Astrocyte of the spinal cord (primary cell): ENCODE data around the gene ATP9A.
A peak's percentile ranks its signal among the peaks of the same experiment; 100 is the strongest.

Experiments
- DNase-seq: peaks from one replicate; pipeline ENCODE4 v3.0.0; 2011; ENCODE audit warnings: low read depth, low spot score
- H3K4me3 ChIP-seq: 2 replicates; pipeline ENCODE4 v1.5.1; 2011; ENCODE audit warnings: low read depth, mild to moderate bottlenecking, low read length, moderate library complexity
- in situ Hi-C: cut with HindIII; loops from 2 replicates; pipeline ENCODE4 v1.10.0; 2017; ENCODE audit warnings: low sequenced_read_pairs
- TF ChIP-seq, protein P1 (sequence below): IDR thresholded peaks from 2 replicates; pipeline ENCODE4 v1.5.1; 2012; ENCODE audit warnings: low read depth, mild to moderate bottlenecking, low read length, inconsistent platforms

ATP9A gene

DNA sequence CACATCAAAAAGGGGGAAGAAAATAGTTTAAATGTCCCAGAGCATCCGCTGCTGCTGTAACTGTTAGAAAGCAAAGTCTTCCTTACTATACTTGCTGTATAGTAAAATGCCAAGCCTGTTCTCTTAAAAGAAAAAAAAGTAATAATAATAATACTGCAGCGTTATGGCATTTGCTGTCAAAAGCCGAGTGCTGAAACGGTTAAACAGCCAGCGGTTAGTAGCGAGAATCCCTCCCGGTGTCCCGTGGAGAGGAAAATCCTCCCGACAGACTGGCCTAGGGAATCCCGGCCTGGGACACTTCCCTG is 206.2 kb downstream of the ATP9A start:
- TF ChIP-seq, protein P1, sequence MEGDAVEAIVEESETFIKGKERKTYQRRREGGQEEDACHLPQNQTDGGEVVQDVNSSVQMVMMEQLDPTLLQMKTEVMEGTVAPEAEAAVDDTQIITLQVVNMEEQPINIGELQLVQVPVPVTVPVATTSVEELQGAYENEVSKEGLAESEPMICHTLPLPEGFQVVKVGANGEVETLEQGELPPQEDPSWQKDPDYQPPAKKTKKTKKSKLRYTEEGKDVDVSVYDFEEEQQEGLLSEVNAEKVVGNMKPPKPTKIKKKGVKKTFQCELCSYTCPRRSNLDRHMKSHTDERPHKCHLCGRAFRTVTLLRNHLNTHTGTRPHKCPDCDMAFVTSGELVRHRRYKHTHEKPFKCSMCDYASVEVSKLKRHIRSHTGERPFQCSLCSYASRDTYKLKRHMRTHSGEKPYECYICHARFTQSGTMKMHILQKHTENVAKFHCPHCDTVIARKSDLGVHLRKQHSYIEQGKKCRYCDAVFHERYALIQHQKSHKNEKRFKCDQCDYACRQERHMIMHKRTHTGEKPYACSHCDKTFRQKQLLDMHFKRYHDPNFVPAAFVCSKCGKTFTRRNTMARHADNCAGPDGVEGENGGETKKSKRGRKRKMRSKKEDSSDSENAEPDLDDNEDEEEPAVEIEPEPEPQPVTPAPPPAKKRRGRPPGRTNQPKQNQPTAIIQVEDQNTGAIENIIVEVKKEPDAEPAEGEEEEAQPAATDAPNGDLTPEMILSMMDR: no peak
- DNase-seq: peak; percentile 59
- H3K4me3 ChIP-seq: peak overlapping the region; percentile 67
- in situ Hi-C loops: no loop called here

DNA sequence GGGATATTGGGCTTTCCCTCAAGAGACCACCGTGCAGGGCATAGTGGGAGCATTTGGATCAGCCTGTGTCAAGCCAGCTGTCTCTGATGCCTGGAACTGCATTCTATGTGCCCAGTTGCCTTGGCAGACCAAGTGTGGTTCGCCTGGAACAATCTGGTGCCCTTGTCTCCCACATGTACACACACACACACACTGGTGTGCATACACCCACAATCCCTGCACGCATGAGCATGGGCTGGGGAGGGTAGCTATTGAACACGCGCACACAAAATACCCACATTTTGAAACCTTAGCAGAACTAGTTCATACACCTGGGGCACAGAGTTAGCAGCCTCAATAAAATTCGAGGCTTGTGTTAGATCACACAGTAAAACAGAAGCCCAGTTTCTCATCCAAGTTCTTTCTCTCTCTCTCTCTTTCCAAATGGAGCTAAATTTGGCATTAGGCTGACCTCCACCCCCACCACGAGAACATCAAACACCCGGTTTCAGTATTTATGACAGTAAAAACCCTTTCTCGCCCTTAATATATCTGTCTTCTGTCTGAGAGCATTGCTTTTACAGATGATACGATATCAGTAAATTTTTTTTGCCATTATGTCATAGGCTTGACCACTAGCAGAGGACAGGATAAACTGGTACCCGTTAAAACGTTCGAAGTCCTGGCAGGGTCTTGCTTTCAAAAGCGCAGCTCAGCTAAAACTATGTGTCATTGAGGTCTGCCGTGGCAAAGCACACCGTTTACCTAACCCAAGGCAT is 207.5 kb downstream of the ATP9A start:
- peak overlapping the region; percentile 67 for H3K4me3 ChIP-seq
- TF ChIP-seq, protein P1: no peak
- no peak for DNase-seq
- in situ Hi-C loops: no loop called here

DNA sequence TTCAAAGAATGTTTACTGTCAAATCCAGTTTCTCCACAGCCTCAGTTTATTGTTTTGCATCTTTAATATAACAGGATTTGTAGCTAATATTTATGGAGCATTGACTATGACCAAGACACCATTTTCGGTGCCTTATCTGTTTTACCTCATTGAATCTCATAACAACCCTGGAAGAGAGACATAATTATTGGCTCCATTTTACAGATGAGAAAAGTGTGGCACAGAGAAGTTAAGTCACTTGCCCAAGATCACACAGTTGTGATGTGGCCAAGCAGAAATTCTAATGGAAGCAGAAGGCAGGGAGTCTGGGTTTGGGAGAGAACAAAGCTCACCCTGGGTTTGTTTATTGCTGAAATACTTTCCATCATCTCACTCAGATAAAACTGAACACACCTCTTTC is 208.1 kb downstream of the ATP9A start:
- in situ Hi-C loops: no loop called here
- no peak for DNase-seq
- H3K4me3 ChIP-seq: no peak overlapping the region
- TF ChIP-seq, protein P1: no peak

DNA sequence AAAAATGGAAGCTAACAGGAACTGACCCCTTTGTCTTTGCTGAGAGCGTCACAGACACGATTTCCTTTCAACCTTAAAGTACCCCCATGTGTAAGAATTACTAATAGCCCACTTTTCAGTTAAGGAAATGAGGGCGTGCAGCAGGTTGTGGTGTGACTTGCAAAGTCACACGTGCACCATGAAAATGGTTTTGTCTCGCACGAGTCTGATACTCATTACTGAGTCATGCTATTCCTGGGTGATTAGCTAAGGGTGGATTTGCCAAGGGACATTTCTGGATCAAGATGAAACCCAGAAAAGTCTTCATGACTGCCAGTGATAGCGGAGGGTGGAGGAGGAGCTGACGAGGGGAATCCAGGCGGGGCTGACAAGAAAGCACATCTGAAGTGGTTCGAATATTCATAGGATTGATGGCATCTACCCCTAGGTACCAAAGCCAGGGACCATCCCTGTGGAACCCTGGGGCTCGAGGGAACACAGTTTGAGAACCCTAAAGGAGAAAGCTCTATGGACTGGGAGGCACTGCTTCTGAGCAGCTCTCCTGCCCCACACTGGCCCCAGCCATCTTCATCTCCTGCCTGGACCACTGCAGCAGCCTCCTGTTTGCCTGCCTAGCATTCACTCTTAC is 213.5 kb downstream of the ATP9A start:
- in situ Hi-C loops: no loop called here
- TF ChIP-seq, protein P1: no peak
- H3K4me3 ChIP-seq: no peak overlapping the region
- DNase-seq: peak; percentile 62

DNA sequence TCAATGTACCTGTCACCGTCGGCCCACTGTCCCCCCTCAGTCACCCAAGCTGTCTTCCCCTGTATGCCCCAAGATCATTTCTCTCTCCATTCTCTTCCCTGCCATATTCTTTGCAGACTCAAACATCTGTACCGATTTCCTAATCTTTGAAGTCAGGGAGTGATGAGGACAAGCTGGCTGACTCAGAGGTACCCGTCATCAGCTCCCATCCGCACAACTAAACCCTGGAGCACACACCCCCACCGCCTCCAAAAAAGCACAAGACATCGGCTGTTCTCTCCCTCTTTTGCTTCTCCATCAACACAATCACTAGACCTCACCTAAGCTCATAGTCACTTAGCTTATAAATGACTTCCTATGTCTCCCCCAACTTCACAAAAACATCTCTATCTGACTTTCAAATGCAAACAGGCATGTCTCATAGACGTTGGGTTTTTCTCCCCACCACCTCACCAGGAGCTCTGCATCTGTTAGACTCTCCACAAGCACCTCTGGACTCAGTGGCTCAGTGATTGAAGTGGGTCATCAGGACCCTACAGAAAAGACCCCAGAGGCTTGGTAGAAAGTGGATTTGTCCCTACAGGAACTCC is 214.2 kb downstream of the ATP9A start:
- in situ Hi-C loops: no loop called here
- DNase-seq: peak; percentile 47
- H3K4me3 ChIP-seq: no peak overlapping the region
- TF ChIP-seq, protein P1: no peak

DNA sequence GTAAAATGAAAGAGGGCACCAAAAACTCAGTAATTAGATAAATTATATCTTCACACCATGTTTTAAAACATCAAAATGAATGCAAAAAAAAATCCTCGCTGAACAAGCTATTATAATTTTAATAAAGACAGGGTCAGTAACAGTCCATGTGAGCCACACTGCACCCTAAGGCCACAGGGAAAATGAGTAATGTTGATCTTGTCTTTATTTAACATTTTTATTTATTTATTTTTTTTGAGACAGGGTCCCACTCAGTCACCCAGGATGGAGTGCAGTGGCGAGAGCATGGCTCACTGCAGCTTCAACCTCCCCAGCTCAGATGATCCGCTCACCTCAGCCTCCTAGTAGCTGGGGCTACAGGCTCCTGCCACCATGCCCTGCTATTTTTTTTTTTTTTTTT is 217.0 kb downstream of the ATP9A start:
- no peak overlapping the region for H3K4me3 ChIP-seq
- no peak for DNase-seq
- in situ Hi-C loops: no loop called here
- TF ChIP-seq, protein P1: no peak
